PC-9 (cell line): ENCODE results near the gene UTF1. TPM values are rescaled to one million over a fixed set of nuclear protein-coding genes. Genes with fewer than 3 reads are reported as not detected.

Experiments used
- BruUV-seq: library from RNA; stranded (reverse); fragments of 400-500 nt; replicated peaks from 2 replicates; lab custom pipeline; 2021; lab: Mats Ljungman, UMichigan
- CTCF ChIA-PET: fragments of 300-600 bp; sonication (Branson Sonifier 250); formaldehyde crosslinking; loops from one replicate; lab custom pipeline; 2022; ENCODE audit warnings: antibody characterized with exemption; lab: Charles Lee
- POLR2A ChIA-PET: fragments of 300-600 bp; sonication (Branson Sonifier 250); formaldehyde crosslinking; loops from one replicate; lab custom pipeline; 2022; ENCODE audit warnings: antibody characterized with exemption; ENCODE audit not compliant: unreplicated experiment; lab: Charles Lee
- DNase-seq, 2 experiments: peaks; one replicate each; pipeline versions ENCODE4 v3.0.0 to v3.0.0-alpha.2; 2015 to 2022; ENCODE audit warnings: mixed read lengths in 1 of 2
- H2AFZ ChIP-seq: fragments of 200-600 bp; sonication (generic); 2 replicates; pipeline ENCODE4 v1.8.1; 2017; ENCODE audit warnings: antibody characterized with exemption
- H3F3A ChIP-seq: fragments of 200-600 bp; sonication (generic); 2 replicates; pipeline ENCODE4 v1.8.1; 2017; ENCODE audit warnings: antibody characterized with exemption, mild to moderate bottlenecking, low read depth; ENCODE audit not compliant: insufficient read depth
- H3K27ac ChIP-seq: fragments of 200-600 bp; sonication (generic); 2 replicates; pipeline ENCODE4 v1.6.1; 2016; ENCODE audit warnings: mixed run types
- H3K27me3 ChIP-seq: fragments of 200-600 bp; sonication (generic); 2 replicates; pipeline ENCODE4 v1.6.1; 2016; ENCODE audit warnings: low read depth, mixed run types; ENCODE audit not compliant: insufficient read depth
- H3K36me3 ChIP-seq: fragments of 200-600 bp; sonication (generic); 2 replicates; pipeline ENCODE4 v1.6.1; 2016; ENCODE audit warnings: low read depth, mixed run types
- H3K4me1 ChIP-seq: fragments of 200-600 bp; sonication (generic); replicated peaks from 2 replicates; pipeline ENCODE4 v1.6.1; 2016; ENCODE audit warnings: mixed run types; ENCODE audit not compliant: insufficient read depth
- H3K4me2 ChIP-seq: fragments of 200-600 bp; sonication (generic); 2 replicates; pipeline ENCODE4 v1.6.1; 2017; ENCODE audit warnings: mixed run types
- H3K4me3 ChIP-seq: fragments of 200-600 bp; sonication (generic); 2 replicates; pipeline ENCODE4 v1.6.1; 2016; ENCODE audit warnings: mixed run types
- H3K79me2 ChIP-seq: fragments of 200-600 bp; sonication (generic); 2 replicates; pipeline ENCODE4 v1.6.1; 2017; ENCODE audit warnings: low read depth, mixed run types
- H3K9me2 ChIP-seq: fragments of 200-600 bp; sonication (generic); 2 replicates; pipeline ENCODE4 v1.8.1; 2017; ENCODE audit warnings: mild to moderate bottlenecking; ENCODE audit not compliant: insufficient read depth
- H3K9me3 ChIP-seq: fragments of 200-600 bp; sonication (generic); 2 replicates; pipeline ENCODE4 v1.8.1; 2016; ENCODE audit warnings: low read depth; ENCODE audit not compliant: insufficient read depth
- H4K20me1 ChIP-seq: fragments of 200-600 bp; sonication (generic); 2 replicates; pipeline ENCODE4 v1.8.1; 2017; ENCODE audit not compliant: insufficient read depth
- CTCF ChIP-seq: fragments of 200-600 bp; sonication (generic); conservative IDR thresholded peaks from 2 replicates; pipeline ENCODE4 v1.6.1; 2017; ENCODE audit warnings: mixed run types, antibody characterized with exemption, mild to moderate bottlenecking, moderate library complexity
- EZH2 ChIP-seq: fragments of 200-600 bp; sonication (generic); IDR thresholded peaks from 2 replicates; pipeline ENCODE4 v1.8.0; 2017; ENCODE audit warnings: antibody characterized with exemption, low read depth
- intact Hi-C: fragments of 100-400 bp; cut with micrococcal nuclease; formaldehyde crosslinking; loops from one replicate; pipeline ENCODE4 v1.10.0; 2022; ENCODE audit not compliant: unreplicated experiment
- total RNA-seq: library from RNA; stranded (reverse); gene quantifications from 2 replicates; pipeline ENCODE4 v1.2.3, GENCODE V29; 2021

Gene UTF1
- total RNA-seq, 1 experiment from 2014 or later, result not detected

DNA sequence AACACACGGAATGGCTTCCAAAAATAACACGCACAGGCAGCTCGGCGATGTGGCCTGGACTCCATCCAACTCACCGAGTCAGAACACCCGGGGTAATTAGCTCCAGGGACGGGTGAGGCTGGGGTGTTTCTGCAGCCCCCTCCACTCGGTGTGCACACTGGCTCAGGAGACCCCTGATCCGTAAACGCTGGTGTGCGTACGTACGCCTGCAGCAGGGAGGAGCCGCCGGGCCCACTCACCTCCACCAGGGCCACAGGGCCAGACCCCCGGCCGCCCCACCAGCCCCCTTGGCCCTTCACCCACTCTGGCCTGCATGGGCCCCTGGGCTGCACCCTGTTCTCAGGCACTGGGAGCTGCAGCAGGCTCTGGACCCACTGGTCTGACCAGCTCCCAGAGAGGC lies 22.4 kb upstream of the UTF1 start:
- H3K9me3 ChIP-seq, result no peaks in the 10 kb centered on the region
- H3K27me3 ChIP-seq, result peaks cover 20% of the 10 kb centered on the region
- H3K4me1 ChIP-seq, result no peaks in the 10 kb centered on the region
- no peaks in the 10 kb centered on the region for H3K9me2 ChIP-seq
- TF ChIP-seq EZH2 (no peak), CTCF (no peak)
- no peaks in the 10 kb centered on the region for H3K79me2 ChIP-seq
- no peak overlapping the region for H3K27ac ChIP-seq
- no peak overlapping the region for H3K4me3 ChIP-seq
- CTCF ChIA-PET, result no interaction called here
- POLR2A ChIA-PET, result no interaction called here
- H3K36me3 ChIP-seq, result no peaks in the 10 kb centered on the region
- H4K20me1 ChIP-seq, result no peaks in the 10 kb centered on the region
- no peak overlapping the region for H3K4me2 ChIP-seq
- no peak overlapping the region for H2AFZ ChIP-seq
- no peaks in the 10 kb centered on the region for H3F3A ChIP-seq
- no peak for DNase-seq
- BruUV-seq, result no TSS peak
- intact Hi-C loops, result no loop called here

- Histone ChIP-seq H3K79me2 (no peaks in the 10 kb centered on the region), H3K27ac (no peak overlapping the region), H2AFZ (no peak overlapping the region), H3K9me2 (no peaks in the 10 kb centered on the region), H3K4me1 (no peaks in the 10 kb centered on the region), H3F3A (no peaks in the 10 kb centered on the region), H3K36me3 (no peaks in the 10 kb centered on the region), H3K9me3 (no peaks in the 10 kb centered on the region), H3K27me3 (peaks cover 26% of the 10 kb centered on the region), H4K20me1 (no peaks in the 10 kb centered on the region), H3K4me2 (no peak overlapping the region), H3K4me3 (no peak overlapping the region)
- DNase-seq, result no peak
- ChIA-PET CTCF (no interaction called here), POLR2A (no interaction called here)
- intact Hi-C loops, result no loop called here
- BruUV-seq, result no TSS peak
- no peak for TF ChIP-seq EZH2
- no peak for TF ChIP-seq CTCF
Observed at GRCh38 chr10:133208466-133208865, 21.6 kb upstream of the UTF1 start.

DNA sequence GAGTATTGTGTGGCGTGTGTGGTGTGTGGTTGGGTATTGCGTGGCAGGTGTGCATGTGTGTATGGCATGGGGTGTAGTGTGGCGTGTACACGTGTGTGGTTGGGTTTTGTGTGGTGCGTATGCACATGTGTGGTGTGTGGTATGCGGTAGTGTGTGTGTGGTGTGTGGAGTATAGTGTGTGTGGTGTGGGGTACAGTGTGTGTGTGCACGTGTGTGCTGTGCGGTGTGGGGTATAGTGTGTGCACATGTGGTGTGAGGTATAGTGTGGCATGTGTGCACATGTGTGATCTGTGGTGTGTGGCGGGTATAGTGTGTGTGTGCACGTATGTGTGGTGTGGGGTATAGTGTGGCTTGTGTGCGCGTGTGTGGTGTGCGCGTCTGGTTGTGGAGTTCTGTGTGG lies 20.9 kb upstream of the UTF1 start:
- Histone ChIP-seq H3K4me2 (no peak overlapping the region), H2AFZ (no peak overlapping the region), H3K9me3 (no peaks in the 10 kb centered on the region), H3K79me2 (no peaks in the 10 kb centered on the region), H3K9me2 (no peaks in the 10 kb centered on the region), H3K4me3 (no peak overlapping the region), H3K4me1 (no peaks in the 10 kb centered on the region), H3K36me3 (no peaks in the 10 kb centered on the region), H3K27ac (no peak overlapping the region), H3F3A (no peaks in the 10 kb centered on the region), H4K20me1 (no peaks in the 10 kb centered on the region), H3K27me3 (peaks cover 28% of the 10 kb centered on the region)
- intact Hi-C loops, result no loop called here
- TF ChIP-seq CTCF, result no peak
- no peak for TF ChIP-seq EZH2
- CTCF ChIA-PET, result no interaction called here
- no TSS peak for BruUV-seq
- POLR2A ChIA-PET, result no interaction called here
- DNase-seq, result no peak
